Left lung (tissue), 10 donors: ENCODE measurements around the gene BLTP2. TPM values are rescaled to one million over a fixed set of nuclear protein-coding genes. Genes with fewer than 3 reads are reported as not detected.

Experiments used
- ATAC-seq: fragments of 200-7000 bp; cut with Tn5 transposase; one replicate; pipeline ENCODE4 v1.9.1; 2020; ENCODE audit warnings: moderate library complexity
- DNase-seq, 4 donors: peaks; one replicate each; pipeline ENCODE4 v3.0.0-alpha.2; 2013 to 2020
- H3K27ac ChIP-seq, 2 donors: fragments of 200-600 bp; sonication (generic) in 1 of 2; one replicate each; pipeline versions ENCODE4 v1.5.0 to v1.8.0; 2020 to 2021
- H3K27me3 ChIP-seq, 2 donors: fragments of 200-600 bp; sonication (generic) in 1 of 2; one replicate each; pipeline versions ENCODE4 v1.5.0 to v1.8.0; 2020 to 2021
- H3K36me3 ChIP-seq, 2 donors: fragments of 200-600 bp; sonication (generic) in 1 of 2; one replicate each; pipeline versions ENCODE4 v1.5.0 to v1.8.0; 2020 to 2021
- H3K4me1 ChIP-seq, 2 donors: fragments of 200-600 bp; one replicate each; pipeline ENCODE4 v1.8.0; 2021
- H3K4me3 ChIP-seq, 2 donors: fragments of 200-600 bp; sonication (generic) in 1 of 2; one replicate each; pipeline versions ENCODE4 v1.5.0 to v1.8.0; 2020 to 2021; ENCODE audit warnings: mild to moderate bottlenecking in 1 of 2
- H3K9me3 ChIP-seq, 2 donors: fragments of 200-600 bp; sonication (generic) in 1 of 2; one replicate each; pipeline versions ENCODE4 v1.5.0 to v1.8.0; 2020 to 2021
- intact Hi-C, 2 donors: fragments of 100-400 bp; cut with DNase I; formaldehyde crosslinking; loops; one replicate each; pipeline versions ENCODE4 v1.11.2 to v1.14.2; 2022
- polyA plus RNA-seq, 6 donors: library from polyadenylated mRNA; unstranded; fragments of 120-200 nt; gene quantifications; one replicate each; pipeline ENCODE4 v1.2.1, GENCODE V29; 2013; ENCODE audit not compliant: insufficient read length in 6 of 6
- total RNA-seq, 2 donors: library from RNA; stranded (reverse); fragmentation: NEBNext Ultra II Directional; extraction: Animal tissue kit (Norgen Biotek cat#: 25700); gene quantifications; one replicate each; pipeline ENCODE4 v1.2.1, GENCODE V29; 2021
- TF ChIP-seq, protein P1 (sequence below), 2 donors: fragments of 200-600 bp; sonication (generic) in 1 of 2; IDR thresholded peaks; one replicate each; pipeline versions ENCODE4 v1.5.0 to v1.8.0; 2021; ENCODE audit warnings: antibody characterized with exemption in 2 of 2
- donor health status: DM: no; HTN: yes; CAD: no.
- donor health status: DM: no; HTN: no; CAD: no.

The BLTP2 gene
- total and polyA plus RNA-seq, 8 donors, result 86.8 to 184 (median 93.1) TPM

DNA sequence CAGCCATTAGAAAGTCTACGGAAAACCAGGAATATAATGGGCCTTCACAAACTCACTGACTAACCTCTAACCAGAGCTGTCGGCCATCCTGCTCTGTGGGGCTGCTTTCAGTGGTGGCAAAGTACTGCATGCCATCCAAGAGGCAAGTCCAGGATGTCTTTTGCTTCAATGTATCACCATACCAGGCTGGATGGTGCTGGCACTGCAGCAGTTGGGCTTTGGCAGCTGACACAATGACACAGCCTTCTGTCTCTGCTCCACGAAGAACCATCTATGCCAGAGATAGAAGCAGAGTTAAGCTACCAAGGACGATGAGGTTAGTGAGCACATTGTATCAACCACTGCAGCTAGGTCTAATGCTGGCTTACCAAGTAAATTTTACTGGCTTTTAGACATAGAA lies 21.3 kb downstream of the BLTP2 start:
- peaks cover 4 to 100% of the 10 kb centered on the region in 2 donors for H3K36me3 ChIP-seq
- intact Hi-C loops, result no loop called here
- H3K4me1 ChIP-seq, result no peaks in the 10 kb centered on the region
- ATAC-seq (no peak), DNase-seq (no peak)
- no peak overlapping the region for H3K4me3 ChIP-seq
- TF ChIP-seq, protein P1, sequence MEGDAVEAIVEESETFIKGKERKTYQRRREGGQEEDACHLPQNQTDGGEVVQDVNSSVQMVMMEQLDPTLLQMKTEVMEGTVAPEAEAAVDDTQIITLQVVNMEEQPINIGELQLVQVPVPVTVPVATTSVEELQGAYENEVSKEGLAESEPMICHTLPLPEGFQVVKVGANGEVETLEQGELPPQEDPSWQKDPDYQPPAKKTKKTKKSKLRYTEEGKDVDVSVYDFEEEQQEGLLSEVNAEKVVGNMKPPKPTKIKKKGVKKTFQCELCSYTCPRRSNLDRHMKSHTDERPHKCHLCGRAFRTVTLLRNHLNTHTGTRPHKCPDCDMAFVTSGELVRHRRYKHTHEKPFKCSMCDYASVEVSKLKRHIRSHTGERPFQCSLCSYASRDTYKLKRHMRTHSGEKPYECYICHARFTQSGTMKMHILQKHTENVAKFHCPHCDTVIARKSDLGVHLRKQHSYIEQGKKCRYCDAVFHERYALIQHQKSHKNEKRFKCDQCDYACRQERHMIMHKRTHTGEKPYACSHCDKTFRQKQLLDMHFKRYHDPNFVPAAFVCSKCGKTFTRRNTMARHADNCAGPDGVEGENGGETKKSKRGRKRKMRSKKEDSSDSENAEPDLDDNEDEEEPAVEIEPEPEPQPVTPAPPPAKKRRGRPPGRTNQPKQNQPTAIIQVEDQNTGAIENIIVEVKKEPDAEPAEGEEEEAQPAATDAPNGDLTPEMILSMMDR (IDR thresholded peaks at IDR 0.05), result no peak
- no peak overlapping the region for H3K27ac ChIP-seq
- no peaks in the 10 kb centered on the region for H3K27me3 ChIP-seq
- H3K9me3 ChIP-seq, result no peaks in the 10 kb centered on the region

DNA sequence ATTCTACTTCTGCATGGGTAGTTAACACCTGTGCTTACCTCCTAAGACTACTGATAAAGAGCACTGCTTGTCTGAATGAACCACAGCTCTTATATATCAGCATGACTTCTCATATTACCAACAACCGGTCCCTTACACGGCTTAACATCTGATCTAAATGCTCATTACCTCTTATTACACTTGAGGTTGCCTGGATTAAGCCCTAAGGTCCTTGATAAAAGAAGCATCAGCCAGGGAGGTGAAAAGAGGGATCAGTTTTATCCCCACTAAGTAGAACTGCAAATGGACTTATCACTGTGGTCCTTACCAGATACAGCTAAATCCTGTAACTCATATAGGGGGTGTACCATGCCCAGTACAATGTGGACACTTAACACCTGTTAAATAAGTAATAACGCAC lies 22.8 kb downstream of the BLTP2 start:
- intact Hi-C loops, result no loop called here
- no peak for ATAC-seq
- Histone ChIP-seq H3K27me3 (no peaks in the 10 kb centered on the region), H3K27ac (no peak overlapping the region), H3K4me3 (no peak overlapping the region), H3K9me3 (no peaks in the 10 kb centered on the region), H3K4me1 (no peaks in the 10 kb centered on the region), H3K36me3 (peaks cover 4 to 100% of the 10 kb centered on the region in 2 donors)
- TF ChIP-seq, protein P1 (IDR thresholded peaks at IDR 0.05), result no peak
- DNase-seq, result no peak

DNA sequence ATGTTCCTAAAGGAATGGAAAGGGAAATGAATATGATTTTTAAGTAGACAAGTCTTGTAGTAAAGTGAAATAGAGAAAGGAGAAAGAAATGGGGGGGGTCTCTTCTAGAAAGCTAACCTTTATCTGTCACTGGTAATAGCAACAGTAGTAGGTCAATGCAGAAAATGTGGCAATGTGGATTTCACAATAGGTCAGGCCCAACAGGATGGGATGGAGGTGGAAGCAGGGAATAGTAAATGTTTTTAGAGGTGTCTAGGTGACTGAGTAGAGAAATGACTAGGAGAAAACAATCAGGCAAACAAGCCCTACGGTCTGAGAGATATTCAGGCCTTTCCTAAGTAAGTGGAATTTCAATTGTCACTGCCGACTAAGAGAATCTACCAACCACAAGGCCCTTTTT lies 24.9 kb downstream of the BLTP2 start:
- intact Hi-C loops, result no loop called here
- Histone ChIP-seq H3K36me3 (peaks cover 4 to 100% of the 10 kb centered on the region in 2 donors), H3K27ac (no peak overlapping the region), H3K9me3 (no peaks in the 10 kb centered on the region), H3K27me3 (no peaks in the 10 kb centered on the region), H3K4me1 (no peaks in the 10 kb centered on the region), H3K4me3 (no peak overlapping the region)
- ATAC-seq, result no peak
- TF ChIP-seq, protein P1 (IDR thresholded peaks at IDR 0.05), result no peak
- no peak for DNase-seq

DNA sequence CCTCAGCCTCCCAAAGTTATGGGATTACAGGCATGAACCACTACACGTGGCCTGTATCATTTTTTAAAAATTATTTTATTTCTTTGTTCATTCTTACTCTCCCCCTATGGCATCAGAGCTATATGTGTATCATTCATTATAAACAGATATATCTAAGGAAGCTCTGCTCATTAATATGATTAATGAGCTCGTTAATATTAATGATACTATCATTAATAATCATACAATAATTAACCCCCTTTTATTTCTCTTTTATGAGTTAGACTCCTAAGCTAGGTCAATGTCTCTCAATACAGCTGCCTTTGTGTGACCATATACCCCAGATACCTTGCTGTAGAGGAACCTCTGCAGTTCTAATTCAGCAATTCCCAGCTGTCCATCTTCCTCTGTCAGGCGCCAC lies 26.5 kb downstream of the BLTP2 start:
- H3K36me3 ChIP-seq, result peaks cover 4 to 100% of the 10 kb centered on the region in 2 donors
- no peaks in the 10 kb centered on the region for H3K27me3 ChIP-seq
- H3K9me3 ChIP-seq, result no peaks in the 10 kb centered on the region
- DNase-seq, result no peak
- H3K4me3 ChIP-seq, result no peak overlapping the region
- no peak overlapping the region for H3K27ac ChIP-seq
- TF ChIP-seq, protein P1 (IDR thresholded peaks at IDR 0.05), result no peak
- intact Hi-C loops, result loop anchor here in 1 of 2 donors (10.0 kb wide), 1 partner anchor 74 kb away; no protein-coding TSS in a partner anchor
- no peaks in the 10 kb centered on the region for H3K4me1 ChIP-seq
- ATAC-seq, result no peak

DNA sequence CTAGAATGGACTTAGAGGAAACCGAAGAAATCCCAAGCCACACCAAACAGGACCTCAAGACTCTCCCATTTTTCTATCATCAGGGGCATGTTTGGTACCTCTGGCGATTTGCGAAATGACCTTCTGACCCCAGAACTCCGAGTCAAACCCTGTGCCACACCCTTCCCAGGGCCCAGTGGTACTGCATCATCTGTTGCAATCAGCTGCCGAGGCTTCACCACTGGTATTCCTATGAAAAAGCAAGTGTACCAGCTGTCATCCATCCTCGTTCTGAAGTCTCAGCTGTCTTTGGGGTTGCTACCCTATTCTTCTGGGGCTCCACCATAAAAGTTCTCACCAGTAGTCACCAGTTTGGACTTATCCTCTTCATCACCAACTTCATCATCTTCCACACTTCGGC lies 28.7 kb downstream of the BLTP2 start:
- no peak overlapping the region for H3K27ac ChIP-seq
- H3K4me3 ChIP-seq, result no peak overlapping the region
- intact Hi-C loops, result loop anchor here in 1 of 2 donors (10.0 kb wide), 1 partner anchor 71 kb away; no protein-coding TSS in a partner anchor
- H3K9me3 ChIP-seq, result no peaks in the 10 kb centered on the region
- peaks cover 4 to 99% of the 10 kb centered on the region in 2 donors for H3K36me3 ChIP-seq
- ATAC-seq, result no peak
- DNase-seq, result no peak
- H3K4me1 ChIP-seq, result no peaks in the 10 kb centered on the region
- TF ChIP-seq, protein P1 (IDR thresholded peaks at IDR 0.05), result no peak
- H3K27me3 ChIP-seq, result no peaks in the 10 kb centered on the region
